HK-2 (cell line): ENCODE results near the gene FRRS1.
"Not testable (repeated sequence)": the region's sequence is repeated elsewhere in the genome, so short reads cannot be mapped to it uniquely, and the experiment has no call there.

Source experiments
- DNase-seq: peaks from one replicate; pipeline ENCODE4 v3.0.0-alpha.2; 2018; ENCODE audit not compliant: unreplicated experiment

Gene FRRS1

DNA sequence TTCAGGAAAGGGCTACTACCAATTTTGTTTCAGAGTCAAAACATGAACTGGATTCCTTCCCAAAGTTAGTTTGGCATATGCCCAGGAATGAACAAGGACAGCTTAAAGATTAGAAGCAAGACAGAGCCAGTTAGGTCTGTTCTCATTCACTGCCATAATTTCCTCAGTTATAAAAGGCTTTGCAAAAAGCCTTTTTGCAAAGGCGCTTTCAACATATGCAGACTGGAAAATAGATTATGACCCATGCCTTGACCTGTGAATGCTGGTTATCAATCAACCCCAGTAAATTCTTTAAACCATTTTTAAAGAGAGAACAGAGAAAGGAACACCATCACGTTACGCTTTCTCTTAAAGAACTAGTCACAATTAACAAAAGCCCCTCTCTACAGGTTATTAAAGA is 1.7 kb upstream of the FRRS1 start:
- no peak for DNase-seq

DNA sequence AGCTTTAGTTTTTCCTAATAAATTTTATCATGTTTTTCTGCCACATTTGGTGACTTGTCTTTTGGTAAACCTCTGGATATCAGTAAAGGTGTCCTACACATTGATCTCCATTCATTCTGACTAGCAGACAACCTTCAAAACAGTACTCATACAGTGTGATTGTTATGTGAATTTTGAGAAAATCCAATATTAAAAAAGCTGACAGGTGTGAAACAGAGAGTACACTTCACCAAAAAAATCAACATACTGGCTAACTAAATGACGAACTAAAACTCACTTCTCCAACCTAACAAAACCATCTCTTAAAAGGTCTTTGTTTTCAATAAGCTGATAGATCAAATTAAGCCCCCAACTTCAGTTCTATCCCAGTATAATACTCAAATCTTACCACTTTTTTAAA is 1.5 kb downstream of the FRRS1 start:
- DNase-seq = no peak

DNA sequence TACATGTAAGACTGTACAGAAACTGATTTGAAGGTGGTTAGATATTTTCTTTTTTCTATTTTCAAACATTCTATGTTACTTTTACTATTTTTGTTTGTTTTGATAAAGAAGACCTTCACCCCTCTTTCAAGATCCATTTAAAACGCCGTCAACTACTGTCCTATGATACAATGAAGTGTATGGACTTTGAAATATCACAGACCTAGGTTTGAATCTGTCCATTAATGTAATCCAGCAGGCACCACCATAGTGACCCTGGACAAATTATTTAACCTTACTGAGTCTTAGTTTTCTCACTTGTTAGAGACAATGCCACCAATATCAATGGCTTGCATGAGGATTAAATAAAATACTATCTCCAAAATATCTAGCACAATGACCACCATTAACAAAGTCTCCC is 2.0 kb downstream of the FRRS1 start:
- no peak for DNase-seq

DNA sequence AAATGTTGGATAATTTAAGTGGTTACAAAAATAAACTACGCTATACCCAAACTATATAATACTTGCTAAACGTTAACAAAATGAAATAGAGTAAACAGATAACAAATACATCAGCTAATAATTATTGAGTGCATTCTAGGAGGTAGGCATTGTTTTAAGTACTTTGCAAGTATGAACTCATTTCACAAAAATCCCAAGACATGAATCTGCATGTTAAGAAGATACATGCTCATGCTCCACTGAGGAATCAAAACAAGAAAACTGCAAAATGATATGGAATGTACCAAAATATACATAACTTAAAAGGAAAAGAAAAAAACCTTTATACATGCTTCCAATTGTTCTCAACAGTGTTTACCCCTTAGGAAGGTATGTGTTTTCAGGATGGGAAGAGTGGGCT is 2.5 kb downstream of the FRRS1 start:
- no peak for DNase-seq

DNA sequence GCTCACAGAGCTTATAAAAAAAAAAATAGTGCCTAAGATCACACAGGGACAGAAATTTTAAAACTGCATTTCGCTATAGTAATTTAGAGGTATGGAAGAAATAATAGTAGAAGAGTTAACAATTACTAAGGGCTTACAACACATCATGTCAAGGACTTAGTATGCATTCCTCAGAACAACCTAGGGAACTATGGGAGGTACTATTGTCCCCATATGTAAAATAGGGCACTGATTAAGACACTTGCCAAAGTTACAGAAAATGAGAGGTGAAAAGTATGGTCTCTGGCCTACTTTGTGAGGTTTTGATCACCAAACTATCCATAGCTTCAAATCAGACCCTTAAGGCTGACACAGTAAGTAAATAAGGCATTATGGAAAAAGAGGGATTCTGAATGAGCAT is 4.7 kb downstream of the FRRS1 start:
- DNase-seq = no peak

GRCh38 chr1:99759518-99760160 is 6.8 kb downstream of the FRRS1 start:
- no peak for DNase-seq

DNA sequence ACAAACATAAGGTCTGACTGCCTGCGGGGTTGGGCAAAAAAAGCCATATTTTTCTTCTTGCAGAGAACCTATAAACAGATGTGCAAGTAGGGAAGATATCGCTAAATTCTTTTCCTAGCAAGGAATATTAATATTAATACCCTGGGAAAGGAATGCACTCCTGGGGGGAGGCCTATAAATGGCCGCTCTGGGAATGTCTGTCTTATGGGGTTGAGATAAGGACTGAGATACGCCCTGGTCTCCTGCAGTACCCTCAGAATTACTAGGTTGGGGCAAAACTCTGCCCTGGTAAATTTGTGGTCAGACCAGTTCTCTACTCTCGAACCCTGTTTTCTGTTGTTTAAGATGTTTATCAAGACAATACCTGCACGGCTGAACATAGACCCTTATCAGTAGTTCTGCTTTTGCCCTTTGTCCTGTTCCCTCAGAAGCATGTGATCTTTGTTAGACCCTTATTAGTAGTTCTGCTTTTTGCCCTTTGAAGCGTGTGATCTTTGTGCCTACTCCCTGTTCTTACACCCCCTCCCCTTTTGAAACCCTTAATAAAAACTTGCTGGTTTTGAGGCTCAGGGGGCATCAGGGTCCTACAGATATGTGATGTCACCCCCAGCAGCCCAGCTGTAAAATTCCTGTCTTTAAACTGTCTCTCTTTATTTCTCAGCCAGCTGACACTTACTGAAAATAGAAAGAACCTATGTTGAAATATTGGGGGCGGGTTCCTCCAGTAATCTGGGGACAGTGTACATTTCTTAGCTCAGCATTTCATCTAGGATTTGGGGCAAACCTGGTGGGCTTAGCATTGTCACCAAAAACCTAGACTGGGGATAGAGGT is 7.5 kb downstream of the FRRS1 start:
- DNase-seq = not testable (repeated sequence)

DNA sequence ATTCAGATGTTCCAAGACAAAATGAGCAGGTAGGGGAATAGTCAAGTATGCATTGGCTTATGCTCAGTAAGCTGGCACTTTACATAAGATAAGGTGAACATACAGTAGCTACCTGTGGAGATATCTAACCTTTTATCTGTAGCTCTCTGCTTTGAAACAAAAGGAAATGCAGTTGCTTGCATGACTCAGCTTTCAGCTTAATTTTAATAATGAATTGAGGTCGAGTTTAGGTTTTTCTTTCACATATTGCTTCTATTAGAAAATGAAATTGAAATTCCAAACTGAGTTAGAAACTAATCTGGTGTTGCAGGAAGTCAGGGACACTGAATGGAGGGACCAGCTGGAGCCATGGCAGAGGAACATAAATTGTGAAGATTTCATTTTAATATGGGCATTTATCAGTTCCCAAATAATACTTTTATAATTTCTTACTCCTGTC is 8.3 kb downstream of the FRRS1 start:
- no peak for DNase-seq

DNA sequence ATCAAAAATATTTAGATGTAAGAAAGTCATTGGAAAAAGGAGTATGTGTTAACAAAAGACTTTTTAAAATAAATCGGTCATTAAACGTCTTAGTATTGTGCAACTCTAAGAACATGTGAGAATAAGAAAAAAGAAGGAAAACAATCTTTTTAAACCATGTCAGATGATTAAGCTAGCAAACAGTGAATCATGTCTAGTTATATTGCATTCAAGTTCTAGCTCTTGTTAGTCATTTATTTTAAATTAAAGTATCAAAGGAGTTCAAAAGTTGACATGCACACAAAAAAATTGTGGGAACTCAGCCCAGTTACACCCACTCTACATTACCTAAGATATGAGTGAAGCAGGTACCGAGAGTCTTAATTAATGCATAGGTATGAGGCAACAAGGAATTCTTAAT is 9.8 kb downstream of the FRRS1 start:
- DNase-seq = no peak

DNA sequence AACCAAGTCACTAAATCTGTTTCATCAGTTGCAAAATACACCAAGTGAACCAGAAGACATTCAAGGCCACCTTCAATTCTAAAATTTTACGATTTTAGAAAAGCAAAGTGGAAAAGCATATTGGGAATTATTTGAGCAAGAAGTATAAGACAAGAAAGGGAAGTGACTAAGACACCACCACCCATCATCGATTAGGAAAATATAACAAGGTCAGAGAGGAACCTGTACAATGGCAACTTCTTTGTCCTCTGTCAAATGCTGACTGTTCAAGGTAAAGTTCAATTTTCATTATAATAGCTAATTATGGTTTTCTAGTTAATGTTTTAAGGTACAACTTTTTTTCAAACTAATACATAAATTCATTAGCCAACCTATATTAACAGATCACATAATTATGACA is 10.8 kb downstream of the FRRS1 start:
- DNase-seq = no peak

DNA sequence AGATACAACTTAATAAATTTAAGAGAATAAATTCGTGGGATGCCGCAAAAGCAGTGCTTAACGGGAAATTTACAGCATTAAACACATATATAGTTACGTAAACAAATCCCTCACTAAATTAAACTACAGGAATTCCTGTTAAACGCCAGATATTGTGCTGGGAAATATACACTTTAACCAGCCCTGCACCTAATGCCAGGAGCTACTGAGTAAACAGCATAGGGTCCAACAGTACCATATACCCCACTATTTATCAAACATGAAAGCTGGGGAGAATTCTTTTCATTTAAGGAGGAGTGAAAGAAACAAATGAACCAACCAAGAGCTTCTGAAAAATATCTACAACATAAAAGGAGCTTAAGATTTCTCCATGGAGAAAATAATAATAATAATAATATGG is 11.7 kb downstream of the FRRS1 start:
- DNase-seq = no peak

- no peak for DNase-seq
Measured at GRCh38 chr1:99754055-99754626, 12.3 kb downstream of the FRRS1 start.

DNA sequence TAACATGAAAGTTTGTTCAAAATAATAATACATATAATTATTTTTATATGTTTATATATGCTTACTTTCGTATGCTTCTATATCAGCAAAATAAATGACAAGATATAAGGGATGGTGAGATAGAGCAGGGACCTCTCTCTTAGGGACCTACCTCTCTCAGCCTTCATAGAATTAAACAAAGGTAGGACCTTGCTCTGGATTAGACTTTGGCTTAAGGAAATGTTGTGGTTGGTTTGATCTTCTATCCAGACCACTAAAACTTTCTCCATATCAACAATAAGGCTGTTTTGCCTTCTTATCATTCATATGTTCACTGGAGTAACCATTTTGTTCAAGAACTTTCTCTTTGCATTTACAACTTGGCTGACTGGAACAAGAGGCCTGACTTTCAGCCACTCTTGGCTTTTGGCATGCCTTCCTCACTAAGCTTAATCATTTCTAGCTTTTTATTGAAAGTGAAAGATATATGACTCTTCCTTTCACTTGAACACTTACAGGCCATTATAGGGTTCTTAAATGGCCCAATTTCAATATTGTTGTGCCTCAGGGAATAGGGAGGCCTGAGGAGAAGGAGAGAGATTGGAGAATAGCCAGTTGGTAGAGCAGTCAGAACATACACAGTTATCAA is 14.4 kb downstream of the FRRS1 start:
- DNase-seq = no peak

DNA sequence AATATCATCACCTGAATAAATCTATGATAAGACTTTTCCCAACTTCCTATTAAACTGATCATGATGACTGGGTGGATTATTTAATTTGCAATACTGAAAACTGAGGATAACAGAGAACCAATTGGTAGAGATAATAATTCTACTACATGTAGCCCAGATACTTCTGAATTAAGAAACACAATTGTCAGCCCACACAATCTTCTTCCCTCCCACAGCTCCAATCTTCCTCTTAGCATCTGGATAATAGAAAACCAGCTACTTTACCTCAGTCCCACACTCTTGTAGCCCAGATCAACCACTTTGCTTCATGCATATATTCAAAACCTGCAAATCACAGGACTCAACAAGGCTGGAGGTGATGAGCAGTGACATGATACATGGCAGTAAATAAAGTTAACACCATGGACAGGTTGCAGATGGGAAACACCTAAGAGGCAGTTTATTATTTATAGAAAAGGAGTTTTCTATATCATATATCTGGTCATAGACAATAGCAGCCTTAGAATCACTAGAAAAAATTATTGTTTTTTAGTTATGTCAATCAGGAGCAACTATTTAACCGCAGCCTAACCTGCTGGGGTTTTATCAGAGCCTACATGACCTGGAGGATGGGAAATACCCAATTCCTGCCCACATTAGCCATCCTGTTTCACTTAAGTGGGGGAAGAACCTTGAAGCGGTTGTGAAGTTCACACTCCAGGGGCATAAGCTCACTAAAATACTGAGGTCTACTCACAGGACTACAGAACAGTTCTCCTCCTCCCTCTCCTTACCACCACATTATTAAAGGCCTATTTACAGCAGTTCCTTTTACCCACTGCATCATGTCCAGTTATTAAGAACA is 16.7 kb downstream of the FRRS1 start:
- DNase-seq = no peak

DNA sequence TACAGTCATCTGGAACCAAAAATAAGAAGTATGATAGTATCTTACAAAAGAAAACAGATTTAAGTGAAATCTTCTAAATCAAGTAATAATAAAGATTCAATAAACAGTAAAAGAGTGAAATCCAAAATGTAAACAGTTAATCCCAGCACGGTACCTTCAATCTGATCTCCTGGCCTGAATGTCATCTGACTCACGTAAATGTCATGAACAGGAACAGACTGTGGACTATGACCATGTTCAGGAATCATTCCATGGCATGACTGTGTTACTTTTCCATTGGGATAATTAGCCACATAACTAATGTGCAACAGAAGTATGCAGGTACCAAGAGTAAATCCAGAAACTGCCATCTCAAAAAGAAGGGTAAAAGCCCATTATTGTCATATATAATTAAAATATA is 18.0 kb downstream of the FRRS1 start:
- DNase-seq = no peak

GRCh38 chr1:99745684-99746083 is 20.8 kb downstream of the FRRS1 start:
- no peak for DNase-seq

- no peak for DNase-seq
Measured at GRCh38 chr1:99745061-99745460, 21.4 kb downstream of the FRRS1 start.

DNA sequence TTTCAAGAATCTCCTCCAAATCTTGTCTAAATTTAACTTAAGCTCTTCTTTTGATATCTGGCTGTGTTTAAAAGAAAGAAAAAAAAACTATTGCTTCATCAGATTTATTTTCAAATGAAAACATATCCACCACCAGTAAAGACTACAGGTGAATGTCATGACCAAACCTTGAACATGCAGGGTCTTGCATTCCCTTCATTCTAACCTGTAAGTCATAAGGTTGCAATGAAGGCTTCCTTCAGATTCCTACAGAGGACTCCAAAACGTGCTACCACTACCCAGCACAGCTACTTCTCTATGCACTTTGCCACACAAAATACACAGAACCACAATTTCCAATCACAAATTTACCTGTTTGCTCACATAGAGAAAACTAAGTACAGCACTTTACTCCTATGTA is 26.3 kb downstream of the FRRS1 start:
- no peak for DNase-seq

- DNase-seq = no peak
Measured at GRCh38 chr1:99738858-99739465, 27.5 kb downstream of the FRRS1 start.

- DNase-seq = peak; percentile 32
Measured at GRCh38 chr1:99737016-99737415, 29.4 kb downstream of the FRRS1 start.

- DNase-seq = no peak
Measured at GRCh38 chr1:99735852-99736251, 30.6 kb downstream of the FRRS1 start.
